ENCODE results near the gene EHBP1L1.

The EHBP1L1 gene

DNA sequence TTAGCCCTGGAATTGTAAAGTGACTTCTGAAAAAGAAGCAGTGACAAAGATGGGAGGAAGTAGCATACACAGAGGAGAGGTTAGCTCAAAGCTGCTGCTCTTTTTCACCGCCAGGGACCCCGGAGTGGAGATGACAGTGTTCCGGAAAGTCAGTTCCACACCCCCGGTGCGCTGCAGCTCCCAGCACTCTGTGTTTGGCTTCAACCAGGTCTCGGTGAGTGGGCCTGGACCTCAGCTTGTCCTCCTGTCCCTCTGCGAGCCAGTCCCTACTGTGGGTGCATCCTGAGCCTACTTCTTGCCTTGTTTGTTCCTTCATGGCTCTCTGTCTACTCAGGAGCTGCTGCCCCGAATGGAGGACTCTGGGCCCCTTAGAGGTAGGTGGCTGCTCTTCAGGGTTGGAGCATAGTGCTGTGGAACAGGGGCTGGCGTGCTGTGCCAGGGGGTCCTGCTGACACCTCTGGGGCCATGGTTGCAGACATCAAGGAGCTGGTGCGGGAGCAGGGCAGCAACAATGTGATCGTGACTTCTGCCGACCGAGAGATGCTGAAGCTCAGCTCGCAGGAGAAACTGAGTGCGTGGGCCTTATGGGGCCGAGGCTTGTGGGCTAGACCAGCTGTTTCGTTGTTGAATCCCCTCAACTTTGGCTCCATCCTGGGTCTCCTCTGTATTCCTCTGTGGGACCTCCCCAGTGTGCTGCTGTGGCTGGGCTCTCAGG is 41.4 kb downstream of the EHBP1L1 start:
- no peak for DNase-seq

DNA sequence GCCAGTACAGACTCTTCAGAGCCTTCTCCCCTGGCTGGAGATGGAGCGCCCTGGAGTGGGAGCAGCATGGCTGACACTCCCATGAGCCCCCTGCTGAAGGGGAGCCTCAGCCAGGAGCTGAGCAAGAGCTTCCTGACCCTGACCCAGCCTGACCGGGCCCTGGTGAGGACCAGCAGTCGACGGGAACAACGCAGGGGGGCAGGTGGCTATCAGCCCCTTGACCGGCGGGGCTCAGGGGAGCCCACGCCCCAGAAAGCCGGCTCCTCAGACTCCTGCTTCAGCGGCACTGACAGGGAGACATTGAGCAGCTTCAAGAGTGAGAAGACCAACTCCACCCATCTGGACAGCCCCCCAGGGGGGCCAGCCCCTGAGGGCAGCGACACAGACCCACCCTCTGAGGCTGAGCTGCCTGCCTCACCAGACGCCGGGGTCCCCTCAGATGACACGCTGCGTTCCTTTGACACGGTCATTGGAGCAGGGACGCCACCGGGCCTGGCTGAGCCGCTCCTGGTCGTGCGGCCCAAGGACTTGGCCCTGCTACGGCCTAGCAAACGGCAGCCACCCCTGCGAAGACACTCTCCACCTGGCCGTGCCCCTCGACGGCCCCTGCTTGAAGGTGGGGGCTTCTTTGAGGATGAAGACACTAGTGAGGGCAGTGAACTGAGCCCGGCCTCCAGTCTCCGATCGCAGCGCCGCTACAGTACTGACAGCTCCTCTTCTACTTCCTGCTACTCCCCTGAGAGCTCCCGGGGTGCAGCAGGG is 42.3 kb downstream of the EHBP1L1 start:
- no peak for DNase-seq

- no peak for DNase-seq
Observed at GRCh38 chr11:65618763-65619162, 42.9 kb downstream of the EHBP1L1 start.

- no peak for DNase-seq
Observed at GRCh38 chr11:65619281-65619928, 43.6 kb downstream of the EHBP1L1 start.

DNA sequence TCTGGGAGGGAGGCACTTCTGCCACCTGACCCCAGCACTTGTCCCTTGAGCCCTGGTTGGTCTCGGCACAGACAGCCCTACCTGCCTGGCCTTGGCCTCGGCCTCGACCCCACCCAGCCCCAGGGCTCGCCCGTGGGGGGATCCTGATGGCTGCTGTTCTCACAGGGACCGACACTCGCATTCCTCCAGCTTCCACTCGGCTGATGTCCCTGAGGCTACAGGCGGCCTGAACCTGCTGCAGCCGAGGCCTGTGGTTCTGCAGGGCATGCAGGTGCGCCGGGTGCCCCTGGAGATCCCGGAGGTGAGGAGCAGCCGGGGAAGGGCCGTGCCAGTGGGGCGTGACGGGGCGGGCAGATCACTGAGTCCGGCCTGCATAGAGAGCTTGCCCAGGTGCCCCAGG is 44.8 kb downstream of the EHBP1L1 start:
- DNase-seq = no peak

DNA sequence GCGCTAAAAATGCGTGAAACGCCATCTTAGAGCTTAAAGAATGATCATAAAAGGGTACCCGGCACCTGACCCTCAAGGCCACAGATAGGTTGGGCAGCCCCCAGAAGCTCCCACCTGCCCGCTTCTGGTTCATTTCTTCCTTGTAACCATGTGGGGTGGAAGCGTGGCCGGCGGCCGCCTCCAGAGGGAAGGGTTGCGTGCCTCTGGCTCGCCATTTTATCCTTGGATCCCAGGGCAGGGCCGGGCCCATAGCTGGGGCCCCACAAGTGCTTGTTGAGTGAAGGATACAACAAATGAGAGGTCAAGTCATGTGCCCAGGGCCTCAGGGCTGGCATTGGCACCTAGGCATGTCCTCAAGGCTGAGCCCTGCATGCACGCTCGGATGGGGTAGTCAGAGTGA is 45.6 kb downstream of the EHBP1L1 start:
- DNase-seq = no peak

DNA sequence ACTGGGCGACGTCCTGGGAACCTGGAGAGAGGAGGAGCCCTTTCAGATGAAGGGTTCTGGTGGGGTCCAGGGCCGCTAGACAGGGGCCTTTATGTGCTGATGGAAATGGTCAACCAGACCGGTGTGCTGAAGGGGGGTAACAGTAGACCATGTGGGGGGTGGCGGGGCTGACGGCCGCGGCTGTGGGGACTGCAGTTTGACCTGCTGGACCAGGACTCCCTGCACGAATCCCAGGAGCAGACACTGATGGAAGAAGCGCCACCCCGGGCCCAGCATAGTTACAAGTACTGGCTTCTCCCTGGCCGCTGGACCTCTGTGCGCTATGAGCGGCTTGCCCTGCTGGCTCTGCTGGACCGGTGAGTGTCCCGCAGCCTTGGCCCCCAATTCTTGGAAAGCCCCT is 46.2 kb downstream of the EHBP1L1 start:
- DNase-seq = no peak

GRCh38 chr11:65623177-65623576 is 47.3 kb downstream of the EHBP1L1 start:
- no peak for DNase-seq

- no peak for DNase-seq
Observed at GRCh38 chr11:65623852-65624616, 48.2 kb downstream of the EHBP1L1 start.

- no peak for DNase-seq
Observed at GRCh38 chr11:65624931-65625627, 49.2 kb downstream of the EHBP1L1 start.

- DNase-seq = peak; percentile 41
Observed at GRCh38 chr11:65625628-65626342, 49.9 kb downstream of the EHBP1L1 start.

DNA sequence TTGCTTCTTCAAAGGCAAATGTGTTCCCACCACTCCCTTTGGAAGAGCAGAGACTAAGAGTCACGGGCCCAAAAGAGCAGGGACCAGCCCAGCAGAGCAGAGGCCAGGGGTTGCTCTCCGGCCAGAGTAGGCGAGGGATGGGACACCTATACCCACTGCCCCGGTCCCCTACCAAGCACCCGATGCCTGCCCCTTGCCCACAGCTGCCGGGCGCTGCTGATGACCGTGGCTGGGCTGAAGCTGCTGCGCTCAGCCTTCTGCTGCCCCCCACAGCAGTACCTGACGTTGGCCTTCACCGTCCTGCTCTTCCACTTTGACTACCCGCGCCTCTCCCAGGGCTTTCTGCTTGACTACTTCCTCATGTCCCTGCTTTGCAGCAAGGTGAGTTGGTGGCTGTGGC is 51.3 kb downstream of the EHBP1L1 start:
- DNase-seq = no peak

- DNase-seq = no peak
Observed at GRCh38 chr11:65629579-65629978, 53.7 kb downstream of the EHBP1L1 start.

DNA sequence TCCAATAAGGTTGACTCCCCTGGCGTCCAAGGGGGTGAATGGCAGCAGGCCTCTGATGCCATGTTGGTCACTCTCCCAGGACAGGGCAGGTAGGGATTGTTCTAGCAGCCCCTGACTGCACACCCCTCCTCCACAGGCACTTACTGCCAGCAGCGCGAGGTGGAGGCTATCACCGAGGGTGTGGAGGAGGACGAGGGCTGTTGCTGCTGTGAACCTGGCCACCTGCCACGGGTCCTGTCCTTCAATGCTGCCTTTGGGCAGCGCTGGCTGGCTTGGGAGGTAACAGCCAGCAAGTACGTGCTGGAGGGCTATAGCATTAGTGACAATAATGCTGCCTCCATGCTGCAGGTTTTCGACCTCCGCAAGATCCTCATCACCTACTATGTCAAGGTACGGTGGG is 54.4 kb downstream of the EHBP1L1 start:
- DNase-seq = no peak

DNA sequence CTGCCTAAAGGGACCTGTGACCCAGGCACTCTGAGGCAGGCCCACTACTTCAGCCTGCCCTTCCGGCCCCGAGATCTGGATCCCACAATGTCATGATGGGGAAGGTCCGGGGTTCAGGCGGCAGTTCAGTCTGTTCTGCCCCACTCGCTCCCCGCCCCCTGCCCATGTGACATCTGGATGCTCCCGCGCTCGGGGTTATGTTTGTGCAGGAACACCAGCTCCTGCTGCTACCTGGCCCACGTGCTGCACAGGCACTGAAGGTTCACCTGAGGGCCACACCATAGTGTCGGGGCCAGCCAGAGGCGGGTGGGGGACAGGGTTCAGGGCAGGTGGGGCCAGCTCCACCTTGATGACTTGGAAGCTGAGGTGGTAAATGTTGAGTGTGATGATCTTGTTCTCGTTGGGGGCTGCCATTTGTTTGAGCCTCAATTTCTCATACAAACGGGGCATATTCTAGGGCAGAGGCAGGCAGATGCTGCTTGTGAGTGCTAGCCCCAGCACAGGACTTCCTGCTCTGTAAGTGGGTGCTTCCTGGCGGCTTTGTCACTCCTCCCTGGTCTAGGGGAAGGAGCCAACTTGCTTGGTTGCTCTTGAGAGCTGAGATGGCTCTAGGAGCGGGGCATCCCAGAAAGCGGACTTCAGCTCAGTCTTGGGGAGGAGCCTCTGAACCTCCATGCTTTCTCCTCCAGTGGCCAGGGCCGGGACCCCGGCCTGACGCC is 57.7 kb downstream of the EHBP1L1 start:
- DNase-seq = no peak

DNA sequence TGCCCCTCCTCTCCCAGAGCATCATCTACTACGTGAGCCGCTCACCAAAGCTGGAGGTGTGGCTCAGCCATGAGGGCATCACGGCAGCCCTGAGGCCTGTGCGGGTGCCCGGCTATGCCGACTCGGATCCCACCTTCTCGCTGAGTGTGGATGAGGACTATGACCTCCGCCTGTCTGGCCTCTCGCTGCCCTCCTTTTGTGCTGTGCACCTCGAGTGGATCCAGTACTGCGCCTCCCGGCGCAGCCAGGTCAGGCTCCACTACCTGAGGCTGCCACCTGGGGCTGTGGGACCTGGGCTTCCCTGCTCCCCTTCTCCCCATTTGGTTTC is 58.2 kb downstream of the EHBP1L1 start:
- DNase-seq = no peak

- DNase-seq = no peak
Observed at GRCh38 chr11:65634440-65634839, 58.6 kb downstream of the EHBP1L1 start.

- DNase-seq = no peak
Observed at GRCh38 chr11:65634905-65635731, 59.3 kb downstream of the EHBP1L1 start.

DNA sequence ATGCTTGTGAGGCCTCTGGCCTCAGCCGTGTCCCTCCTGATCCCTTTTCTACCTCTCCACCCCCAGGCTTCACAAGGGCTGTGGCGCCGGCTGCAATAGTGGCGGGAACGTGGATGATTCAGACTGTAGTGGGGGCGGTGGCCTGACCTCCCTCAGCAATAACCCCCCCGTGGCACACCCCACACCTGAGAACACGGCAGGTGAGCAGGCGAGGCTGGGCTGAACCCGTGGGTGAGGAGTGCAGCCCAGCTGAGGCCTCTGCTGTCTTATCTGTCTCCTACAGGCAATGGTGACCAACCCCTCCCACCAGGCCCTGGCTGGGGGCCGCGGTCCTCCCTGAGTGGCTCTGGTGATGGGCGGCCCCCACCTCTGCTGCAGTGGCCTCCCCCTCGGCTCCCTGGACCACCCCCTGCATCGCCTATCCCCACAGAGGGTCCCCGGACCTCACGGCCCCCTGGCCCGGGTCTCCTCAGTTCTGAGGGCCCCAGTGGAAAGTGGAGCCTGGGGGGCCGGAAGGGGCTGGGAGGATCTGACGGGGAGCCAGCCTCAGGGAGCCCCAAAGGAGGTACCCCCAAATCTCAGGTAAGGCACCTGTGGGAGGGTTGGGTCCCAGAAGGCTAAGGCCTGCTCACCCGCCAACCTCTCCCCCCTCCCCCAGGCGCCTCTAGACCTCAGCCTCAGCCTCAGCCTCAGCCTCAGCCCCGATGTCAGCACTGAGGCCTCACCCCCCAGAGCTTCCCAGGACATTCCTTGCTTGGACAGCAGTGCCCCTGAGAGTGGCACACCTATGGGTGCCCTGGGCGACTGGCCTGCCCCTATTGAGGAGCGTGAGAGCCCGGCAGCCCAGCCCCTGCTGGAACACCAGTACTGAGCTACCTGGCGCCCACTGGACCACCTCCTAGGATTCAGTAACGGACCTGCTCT is 60.5 kb downstream of the EHBP1L1 start:
- no peak for DNase-seq

Measured in effector CD4-positive, alpha-beta T cell (primary cell).